NCI-H748 treated with DMSO at 0.1 percent for 48 hours (cell line): ENCODE data around the gene MYLIP.

ENCODE experiments used
- DNase-seq: peaks from one replicate; lab custom pipeline; 2025; lab: John Stamatoyannopoulos, UW

Gene MYLIP

GRCh38 chr6:16128759-16129622, at the start of gene MYLIP:
TSS of gene MYLIP (plus strand) at chr6:16129086. CDS start at chr6:16129323, 237 bp downstream.
- DNase-seq, result peak; percentile 95

GRCh38 chr6:16079354-16079753, 49.5 kb upstream of the MYLIP start:
- DNase-seq, result no peak

- DNase-seq, result no peak
Observed at GRCh38 chr6:16080204-16080603, 48.7 kb upstream of the MYLIP start.

GRCh38 chr6:16081326-16081725, 47.6 kb upstream of the MYLIP start:
- DNase-seq, result no peak

- no peak for DNase-seq
Observed at GRCh38 chr6:16082361-16082760, 46.5 kb upstream of the MYLIP start.

GRCh38 chr6:16086965-16087364, 41.9 kb upstream of the MYLIP start:
- DNase-seq, result no peak

- DNase-seq, result no peak
Observed at GRCh38 chr6:16087386-16087785, 41.5 kb upstream of the MYLIP start.

GRCh38 chr6:16088409-16088808, 40.5 kb upstream of the MYLIP start:
- DNase-seq, result no peak

- no peak for DNase-seq
Observed at GRCh38 chr6:16089232-16090062, 39.4 kb upstream of the MYLIP start.

- no peak for DNase-seq
Observed at GRCh38 chr6:16090452-16090851, 38.4 kb upstream of the MYLIP start.

GRCh38 chr6:16090920-16091319, 38.0 kb upstream of the MYLIP start:
- DNase-seq, result no peak

- DNase-seq, result no peak
Observed at GRCh38 chr6:16092140-16092539, 36.7 kb upstream of the MYLIP start.

- DNase-seq, result no peak
Observed at GRCh38 chr6:16092990-16093389, 35.9 kb upstream of the MYLIP start.

- no peak for DNase-seq
Observed at GRCh38 chr6:16095180-16095579, 33.7 kb upstream of the MYLIP start.

- DNase-seq, result no peak
Observed at GRCh38 chr6:16097382-16098171, 31.3 kb upstream of the MYLIP start.

- no peak for DNase-seq
Observed at GRCh38 chr6:16098211-16098610, 30.7 kb upstream of the MYLIP start.

- DNase-seq, result no peak
Observed at GRCh38 chr6:16102208-16102607, 26.7 kb upstream of the MYLIP start.

- no peak for DNase-seq
Observed at GRCh38 chr6:16103722-16104121, 25.2 kb upstream of the MYLIP start.

GRCh38 chr6:16104624-16105433, 24.1 kb upstream of the MYLIP start:
- no peak for DNase-seq

GRCh38 chr6:16105854-16106253, 23.0 kb upstream of the MYLIP start:
- no peak for DNase-seq

- no peak for DNase-seq
Observed at GRCh38 chr6:16106991-16107787, 21.7 kb upstream of the MYLIP start.
